Measurements from ENCODE around the gene MYL3. TPM values are rescaled to one million over a fixed set of nuclear protein-coding genes. Genes with fewer than 3 reads are reported as not detected.

The MYL3 gene
- total and polyA plus RNA-seq, 5 donors from 2014 or later = not detected

DNA sequence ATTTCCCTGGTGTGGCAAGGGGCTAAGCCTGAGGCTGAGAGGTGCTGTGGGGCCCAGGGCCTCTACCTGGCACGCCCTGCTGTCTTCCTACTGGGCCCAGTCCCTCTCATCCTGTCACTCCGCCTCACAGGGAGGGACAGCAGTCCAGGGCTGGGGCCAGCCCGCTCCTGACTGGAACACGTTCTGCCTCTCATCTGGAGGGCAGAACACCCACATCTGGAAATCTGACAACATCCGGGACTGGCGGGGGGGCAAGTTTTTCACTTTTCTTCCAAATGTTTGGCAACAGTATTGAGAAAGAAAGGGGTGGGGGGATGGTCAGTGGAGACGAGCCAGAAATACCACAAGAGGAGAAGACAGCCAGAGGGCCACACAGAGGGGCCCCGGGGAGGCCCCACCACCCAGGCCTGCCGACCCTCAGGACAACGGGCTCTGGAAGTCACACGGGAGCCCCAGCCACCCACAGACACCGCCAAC is 1.8 kb upstream of the MYL3 start:
- Histone ChIP-seq H3K27me3 (ENCODE audit: control insufficient read depth, insufficient read depth, low read length) (no peaks in the 10 kb centered on the region), H3K9me3 (ENCODE audit: control insufficient read depth in 2 of 2, low read length in 2 of 2) (no peaks in the 10 kb centered on the region), H3K36me3 (ENCODE audit: control insufficient read depth, insufficient read depth, low read length) (no peaks in the 10 kb centered on the region), H3K27ac (ENCODE audit: insufficient read depth, low read length, poor library complexity, severe bottlenecking) (no peak overlapping the region), H3K4me1 (ENCODE audit: control insufficient read depth, insufficient read depth, low read length, poor library complexity, severe bottlenecking) (no peaks in the 10 kb centered on the region), H3K4me3 (ENCODE audit: low read depth, low read length) (no peak overlapping the region)
- H3K4me1 Mint-ChIP-seq = no peaks in the 10 kb centered on the region
- H3K36me3 Mint-ChIP-seq = no peaks in the 10 kb centered on the region
- H3K4me3 Mint-ChIP-seq = no peak overlapping the region
- H3K9me3 Mint-ChIP-seq = no peaks in the 10 kb centered on the region
- peaks cover 5% of the 10 kb centered on the region for H3K27me3 Mint-ChIP-seq
- no peak for DNase-seq
- ATAC-seq (ENCODE audit: low read depth in 2 of 2) = no peak
- peak overlapping the region in 1 of 3 donors; percentile 65 for H3K27ac Mint-ChIP-seq

DNA sequence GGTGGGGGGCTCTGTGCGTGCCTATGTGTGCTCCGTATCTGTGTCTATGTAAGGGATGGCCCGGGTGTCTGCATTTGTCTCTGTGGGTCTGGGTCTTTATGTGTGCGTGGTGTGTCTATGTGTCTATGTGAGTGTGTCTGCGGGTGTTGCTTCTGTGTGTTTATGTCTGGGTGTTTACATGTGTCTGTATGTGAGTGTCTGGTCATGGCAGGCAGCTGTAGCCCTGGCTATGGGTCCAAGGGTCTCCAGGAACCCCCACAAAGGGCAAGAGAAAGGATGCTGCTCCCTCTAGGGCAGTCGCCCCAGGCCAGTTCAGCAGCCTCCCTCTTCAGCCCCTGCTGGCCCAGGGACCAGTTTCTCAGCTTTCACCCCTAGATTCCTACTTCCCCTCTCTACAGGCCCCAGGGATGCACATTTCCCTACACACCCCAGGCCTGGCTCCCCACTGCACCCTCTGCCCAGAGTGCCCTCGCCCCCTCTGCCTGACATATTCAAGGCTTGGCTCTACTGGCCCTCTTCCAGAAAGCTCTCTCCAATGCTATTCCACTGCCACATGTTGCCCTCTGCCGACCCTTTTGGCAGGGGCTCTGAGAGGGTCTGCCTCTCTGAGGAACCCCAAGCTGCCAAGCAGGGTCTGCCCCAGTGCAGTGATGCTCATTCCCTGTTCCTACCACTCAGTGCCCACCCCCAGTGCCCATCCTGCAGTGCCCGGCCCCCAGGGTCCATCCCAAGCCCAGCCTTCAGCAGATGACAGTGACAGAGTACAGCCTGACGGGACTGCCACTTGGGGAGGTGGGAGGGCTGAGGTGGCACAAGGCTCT is 1.0 kb upstream of the MYL3 start:
- Histone ChIP-seq H3K27ac (ENCODE audit: insufficient read depth, low read length, poor library complexity, severe bottlenecking) (no peak overlapping the region), H3K4me3 (ENCODE audit: low read depth, low read length) (no peak overlapping the region), H3K4me1 (ENCODE audit: control insufficient read depth, insufficient read depth, low read length, poor library complexity, severe bottlenecking) (no peaks in the 10 kb centered on the region), H3K36me3 (ENCODE audit: control insufficient read depth, insufficient read depth, low read length) (no peaks in the 10 kb centered on the region), H3K27me3 (ENCODE audit: control insufficient read depth, insufficient read depth, low read length) (no peaks in the 10 kb centered on the region), H3K9me3 (ENCODE audit: control insufficient read depth in 2 of 2, low read length in 2 of 2) (no peaks in the 10 kb centered on the region)
- H3K4me3 Mint-ChIP-seq = no peak overlapping the region
- ATAC-seq (ENCODE audit: low read depth in 2 of 2) (no peak), DNase-seq (no peak)
- H3K36me3 Mint-ChIP-seq = no peaks in the 10 kb centered on the region
- no peaks in the 10 kb centered on the region for H3K27me3 Mint-ChIP-seq
- no peaks in the 10 kb centered on the region for H3K4me1 Mint-ChIP-seq
- peak overlapping the region in 1 of 3 donors; percentile 65 for H3K27ac Mint-ChIP-seq
- no peaks in the 10 kb centered on the region for H3K9me3 Mint-ChIP-seq

DNA sequence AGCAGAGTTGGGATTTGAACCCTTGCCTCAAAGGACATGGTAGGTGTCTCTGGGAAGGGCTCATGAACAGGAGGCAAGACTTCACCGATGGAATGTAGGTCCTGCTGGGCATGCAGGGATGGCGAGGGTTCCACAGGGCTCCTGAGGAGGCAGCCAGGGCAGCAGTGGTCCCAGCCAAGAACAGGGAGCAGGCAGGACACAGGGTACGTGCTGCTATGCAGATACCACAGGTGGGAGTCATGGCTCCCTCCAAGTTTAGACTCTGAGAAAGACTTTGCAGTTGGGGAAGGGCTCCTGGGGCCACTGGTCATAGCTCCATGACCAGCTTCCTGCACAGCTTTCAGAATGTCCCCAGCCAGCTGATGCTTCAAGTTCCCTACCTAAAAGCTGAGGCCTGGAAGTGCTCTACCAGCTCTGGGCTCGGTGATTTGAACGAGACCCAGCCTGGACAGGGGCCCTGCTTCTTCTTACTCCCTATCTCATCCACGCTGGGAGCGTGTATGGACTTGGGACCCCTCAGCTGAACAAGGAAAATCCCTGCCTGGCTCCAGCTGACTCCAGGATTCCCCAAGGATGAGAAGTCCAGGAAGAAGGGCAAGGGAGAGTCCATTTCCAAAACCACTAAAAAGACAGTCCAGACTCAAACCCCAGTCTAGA is 747 bp downstream of the MYL3 start:
- H3K27me3 ChIP-seq (ENCODE audit: control insufficient read depth, insufficient read depth, low read length) = no peaks in the 10 kb centered on the region
- H3K36me3 ChIP-seq (ENCODE audit: control insufficient read depth, insufficient read depth, low read length) = no peaks in the 10 kb centered on the region
- no peaks in the 10 kb centered on the region for H3K4me1 Mint-ChIP-seq
- H3K36me3 Mint-ChIP-seq = no peaks in the 10 kb centered on the region
- H3K27ac Mint-ChIP-seq = no peak overlapping the region
- DNase-seq (no peak), ATAC-seq (ENCODE audit: low read depth in 2 of 2) (no peak)
- no peaks in the 10 kb centered on the region for H3K4me1 ChIP-seq (ENCODE audit: control insufficient read depth, insufficient read depth, low read length, poor library complexity, severe bottlenecking)
- H3K27ac ChIP-seq (ENCODE audit: insufficient read depth, low read length, poor library complexity, severe bottlenecking) = no peak overlapping the region
- no peaks in the 10 kb centered on the region for H3K9me3 Mint-ChIP-seq
- H3K9me3 ChIP-seq (ENCODE audit: control insufficient read depth in 2 of 2, low read length in 2 of 2) = no peaks in the 10 kb centered on the region
- no peaks in the 10 kb centered on the region for H3K27me3 Mint-ChIP-seq
- H3K4me3 ChIP-seq (ENCODE audit: low read depth, low read length) = no peak overlapping the region
- no peak overlapping the region for H3K4me3 Mint-ChIP-seq

DNA sequence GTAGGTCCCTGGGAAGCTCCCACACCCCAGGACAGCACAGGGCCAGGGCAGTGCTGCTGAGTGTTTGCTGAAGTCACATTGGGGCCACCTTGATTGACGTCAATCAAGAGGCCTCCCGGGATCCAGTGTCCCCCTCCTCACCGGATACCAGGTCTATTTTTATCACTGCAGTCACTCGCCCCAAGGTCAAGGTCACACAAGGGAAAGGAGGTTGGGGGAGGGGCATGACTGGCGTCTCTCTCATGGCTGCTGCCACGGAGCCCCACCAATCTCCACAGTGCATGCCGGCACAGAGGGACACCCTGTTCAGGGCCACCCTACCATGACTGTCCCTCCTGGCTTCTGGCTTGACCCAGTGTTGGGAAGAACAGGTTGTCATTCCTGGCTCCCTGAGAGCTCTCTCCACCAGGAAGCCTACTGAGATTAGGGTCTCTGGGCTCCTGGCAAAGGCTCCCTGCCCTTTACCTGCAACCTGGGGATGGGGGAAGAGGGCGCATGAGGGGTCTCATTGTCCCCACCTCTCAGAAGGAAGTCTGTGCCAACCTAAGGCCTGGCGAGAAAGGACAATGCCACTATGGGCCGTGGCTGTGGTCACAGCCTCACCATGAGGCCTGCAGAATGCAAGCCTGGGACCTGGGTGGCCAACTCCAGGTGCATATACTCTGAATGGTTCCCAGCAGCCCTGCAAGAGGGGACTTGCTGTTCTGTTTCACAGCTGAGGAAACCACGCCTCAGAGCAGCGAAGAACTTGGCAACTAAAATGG is 1.5 kb downstream of the MYL3 start:
- no peaks in the 10 kb centered on the region for H3K36me3 Mint-ChIP-seq
- H3K9me3 Mint-ChIP-seq = no peaks in the 10 kb centered on the region
- H3K9me3 ChIP-seq (ENCODE audit: control insufficient read depth in 2 of 2, low read length in 2 of 2) = no peaks in the 10 kb centered on the region
- no peaks in the 10 kb centered on the region for H3K4me1 Mint-ChIP-seq
- H3K4me3 Mint-ChIP-seq = no peak overlapping the region
- H3K27ac Mint-ChIP-seq = no peak overlapping the region
- H3K27ac ChIP-seq (ENCODE audit: insufficient read depth, low read length, poor library complexity, severe bottlenecking) = no peak overlapping the region
- H3K27me3 ChIP-seq (ENCODE audit: control insufficient read depth, insufficient read depth, low read length) = no peaks in the 10 kb centered on the region
- DNase-seq (no peak), ATAC-seq (ENCODE audit: low read depth in 2 of 2) (no peak)
- H3K4me3 ChIP-seq (ENCODE audit: low read depth, low read length) = no peak overlapping the region
- H3K36me3 ChIP-seq (ENCODE audit: control insufficient read depth, insufficient read depth, low read length) = no peaks in the 10 kb centered on the region
- no peaks in the 10 kb centered on the region for H3K4me1 ChIP-seq (ENCODE audit: control insufficient read depth, insufficient read depth, low read length, poor library complexity, severe bottlenecking)
- peaks cover under 1% of the 10 kb centered on the region for H3K27me3 Mint-ChIP-seq

DNA sequence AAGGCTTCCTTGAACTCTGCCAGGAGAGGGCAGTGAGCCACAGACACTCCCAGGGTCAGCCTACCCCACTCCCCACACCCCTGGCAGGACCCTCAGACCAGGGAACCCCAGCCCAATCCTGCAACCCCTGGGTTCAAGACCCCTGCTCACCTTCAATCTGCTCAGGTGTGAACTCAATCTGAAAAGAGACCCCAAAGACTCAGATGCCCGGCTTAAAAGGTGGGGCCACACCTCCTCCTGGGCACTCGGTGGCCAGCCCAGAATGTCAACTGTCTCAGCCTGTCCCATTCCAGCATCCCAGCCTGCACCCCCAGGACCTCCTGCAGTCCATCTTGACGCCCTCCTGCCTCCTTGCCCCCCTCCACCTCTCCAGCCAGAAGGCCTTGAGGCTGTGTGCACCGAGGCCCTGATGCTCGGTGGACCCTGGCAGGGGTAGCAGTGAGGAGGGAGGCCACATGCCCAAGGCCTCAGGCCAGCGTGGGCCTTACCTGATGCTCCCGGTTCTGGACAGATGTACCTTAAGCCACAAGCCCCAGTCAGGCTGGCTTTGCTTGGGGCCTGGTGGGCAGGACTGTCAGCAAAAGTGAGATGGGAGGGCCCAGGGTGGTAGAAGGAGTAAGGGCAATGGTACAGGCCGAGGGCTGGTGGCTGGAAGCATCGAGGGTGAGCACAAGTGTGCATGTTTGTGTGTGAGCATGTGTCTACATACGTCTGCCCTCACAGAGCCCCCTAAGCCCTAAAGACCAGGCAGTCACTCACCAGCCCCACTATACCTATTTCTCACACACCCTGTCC is 2.2 kb downstream of the MYL3 start:
- Mint-ChIP-seq H3K36me3 (no peaks in the 10 kb centered on the region), H3K9me3 (no peaks in the 10 kb centered on the region), H3K4me3 (no peak overlapping the region), H3K27me3 (peaks cover 5% of the 10 kb centered on the region), H3K27ac (no peak overlapping the region), H3K4me1 (no peaks in the 10 kb centered on the region)
- H3K27ac ChIP-seq (ENCODE audit: insufficient read depth, low read length, poor library complexity, severe bottlenecking) = no peak overlapping the region
- no peak for ATAC-seq (ENCODE audit: low read depth in 2 of 2)
- DNase-seq = no peak
- H3K4me3 ChIP-seq (ENCODE audit: low read depth, low read length) = no peak overlapping the region
- H3K4me1 ChIP-seq (ENCODE audit: control insufficient read depth, insufficient read depth, low read length, poor library complexity, severe bottlenecking) = no peaks in the 10 kb centered on the region
- no peaks in the 10 kb centered on the region for H3K36me3 ChIP-seq (ENCODE audit: control insufficient read depth, insufficient read depth, low read length)
- no peaks in the 10 kb centered on the region for H3K27me3 ChIP-seq (ENCODE audit: control insufficient read depth, insufficient read depth, low read length)
- H3K9me3 ChIP-seq (ENCODE audit: control insufficient read depth in 2 of 2, low read length in 2 of 2) = no peaks in the 10 kb centered on the region

DNA sequence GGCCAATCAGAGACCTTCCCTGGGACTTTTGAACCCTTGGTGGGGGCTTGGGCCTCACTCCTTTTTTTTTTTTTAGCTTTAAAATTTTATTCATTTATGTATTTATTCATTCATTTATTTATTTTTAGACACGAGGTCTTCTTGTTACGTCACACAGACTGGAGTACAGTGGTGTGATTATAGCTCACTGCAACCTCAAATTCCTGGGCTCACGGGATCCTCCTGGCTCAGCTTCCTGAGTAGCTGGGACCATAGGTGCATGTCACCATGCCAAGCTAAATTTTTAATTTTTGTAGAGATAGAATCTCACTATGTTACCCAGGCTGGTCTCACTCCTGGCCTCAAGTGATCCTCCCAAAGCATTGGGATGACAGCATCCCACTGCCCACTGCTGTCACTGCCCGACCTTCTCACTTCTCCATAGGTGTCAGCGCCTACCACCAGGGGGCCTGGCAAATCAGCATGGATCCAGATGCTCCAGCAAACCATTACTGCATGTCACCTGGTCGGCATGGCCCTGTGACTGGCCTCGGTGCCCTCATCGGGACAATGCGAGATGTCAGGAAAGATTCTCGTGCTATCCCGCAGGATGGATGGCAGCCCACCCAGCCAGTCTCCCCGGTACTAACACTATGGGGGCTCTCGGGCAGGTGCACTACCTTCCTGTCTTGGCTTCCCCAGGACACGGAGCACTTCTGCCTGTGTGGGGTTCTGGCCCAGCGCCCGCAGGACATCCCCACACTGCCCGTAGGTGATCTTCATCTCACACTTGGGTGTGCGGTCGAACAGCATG is 3.0 kb downstream of the MYL3 start:
- DNase-seq (peak in 1 of 3 donors; percentile 30), ATAC-seq (ENCODE audit: low read depth in 2 of 2) (no peak)
- Histone ChIP-seq H3K9me3 (ENCODE audit: control insufficient read depth in 2 of 2, low read length in 2 of 2) (no peaks in the 10 kb centered on the region), H3K36me3 (ENCODE audit: control insufficient read depth, insufficient read depth, low read length) (no peaks in the 10 kb centered on the region), H3K27me3 (ENCODE audit: control insufficient read depth, insufficient read depth, low read length) (no peaks in the 10 kb centered on the region), H3K4me1 (ENCODE audit: control insufficient read depth, insufficient read depth, low read length, poor library complexity, severe bottlenecking) (no peaks in the 10 kb centered on the region), H3K27ac (ENCODE audit: insufficient read depth, low read length, poor library complexity, severe bottlenecking) (no peak overlapping the region), H3K4me3 (ENCODE audit: low read depth, low read length) (no peak overlapping the region)
- Mint-ChIP-seq H3K9me3 (no peaks in the 10 kb centered on the region), H3K36me3 (no peaks in the 10 kb centered on the region), H3K4me1 (no peaks in the 10 kb centered on the region), H3K4me3 (no peak overlapping the region), H3K27me3 (peaks cover 5% of the 10 kb centered on the region), H3K27ac (no peak overlapping the region)
